ENCODE measurements around the gene SLC50A1.

DNA sequence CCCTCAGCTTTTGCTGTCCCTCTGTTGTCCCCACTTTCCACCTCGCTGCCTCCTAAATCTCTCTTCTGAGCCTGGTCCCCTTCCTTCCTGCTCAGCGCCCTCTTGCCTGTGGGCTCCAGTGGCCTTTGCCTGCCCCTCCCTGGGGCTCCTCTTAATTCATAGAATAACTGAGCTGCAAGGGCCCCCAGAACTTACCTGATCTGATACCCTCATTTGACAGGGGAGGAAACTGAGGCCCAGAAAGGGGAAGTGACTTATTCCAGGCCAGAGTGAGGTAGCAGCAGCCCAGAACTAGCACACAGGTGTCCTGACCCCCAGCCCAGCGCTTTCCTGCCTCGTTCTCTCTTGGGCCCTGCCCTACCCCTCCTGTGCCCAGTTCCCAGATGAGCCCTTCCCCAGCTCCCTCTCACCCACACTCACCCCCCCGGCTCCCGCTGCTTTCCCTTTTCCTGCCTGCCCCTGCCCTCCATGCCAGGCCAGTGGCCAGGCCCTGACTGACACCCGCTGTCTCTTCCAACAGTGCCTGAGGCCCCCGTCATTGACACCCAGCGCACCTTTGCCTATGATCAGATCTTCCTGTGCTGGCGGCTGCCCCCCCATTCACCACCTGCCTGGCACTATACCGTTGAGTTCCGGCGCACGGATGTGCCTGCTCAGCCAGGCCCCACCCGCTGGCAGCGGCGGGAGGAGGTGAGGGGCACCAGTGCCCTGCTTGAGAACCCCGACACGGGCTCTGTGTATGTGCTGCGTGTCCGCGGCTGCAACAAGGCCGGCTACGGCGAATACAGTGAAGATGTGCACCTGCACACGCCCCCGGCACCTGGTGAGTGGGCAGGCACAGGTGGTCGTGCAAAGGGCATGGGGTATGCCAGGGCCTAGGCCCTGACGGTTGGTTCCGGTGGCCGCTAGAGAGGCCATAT is 43.7 kb downstream of the SLC50A1 start:
- TF ChIP-seq, protein P1, sequence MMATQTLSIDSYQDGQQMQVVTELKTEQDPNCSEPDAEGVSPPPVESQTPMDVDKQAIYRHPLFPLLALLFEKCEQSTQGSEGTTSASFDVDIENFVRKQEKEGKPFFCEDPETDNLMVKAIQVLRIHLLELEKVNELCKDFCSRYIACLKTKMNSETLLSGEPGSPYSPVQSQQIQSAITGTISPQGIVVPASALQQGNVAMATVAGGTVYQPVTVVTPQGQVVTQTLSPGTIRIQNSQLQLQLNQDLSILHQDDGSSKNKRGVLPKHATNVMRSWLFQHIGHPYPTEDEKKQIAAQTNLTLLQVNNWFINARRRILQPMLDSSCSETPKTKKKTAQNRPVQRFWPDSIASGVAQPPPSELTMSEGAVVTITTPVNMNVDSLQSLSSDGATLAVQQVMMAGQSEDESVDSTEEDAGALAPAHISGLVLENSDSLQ (IDR thresholded peaks at IDR 0.05), result no peak
- TF ChIP-seq NFRKB (IDR thresholded peaks at IDR 0.05), result no peak
- TF ChIP-seq FOXA1 (IDR thresholded peaks at IDR 0.05), result no peak
- no peak for TF ChIP-seq BHLHE40 (IDR thresholded peaks at IDR 0.05; ENCODE audit: borderline replicate concordance)
- TF ChIP-seq ARNT (IDR thresholded peaks at IDR 0.05), result no peak
- TF ChIP-seq SP1 (IDR thresholded peaks at IDR 0.05), result no peak
- TF ChIP-seq FOXK2 (IDR thresholded peaks at IDR 0.05), result no peak
- TF ChIP-seq FOXM1 (IDR thresholded peaks at IDR 0.05; ENCODE audit: borderline replicate concordance), result no peak
- no peak for TF ChIP-seq TARDBP (IDR thresholded peaks at IDR 0.05)
- no peak for TF ChIP-seq ZNF384 (IDR thresholded peaks at IDR 0.05)
- no peak for TF ChIP-seq ELF4 (IDR thresholded peaks at IDR 0.05)
- no peak for TF ChIP-seq L3MBTL2 (conservative IDR thresholded peaks at IDR 0.05)
- no peak for TF ChIP-seq LEF1 (IDR thresholded peaks at IDR 0.05; ENCODE audit: borderline replicate concordance)

Data from HEK293T (cell line).